SK-N-SH treated with all-trans-retinoic acid at 6 μM for 48 hours (cell line): ENCODE results near the gene ADRA1B.

Experiments
- ATAC-seq: fragments of 200-7000 bp; cut with Tn5 transposase; 3 replicates; pipeline ENCODE4 v1.9.1; 2020; ENCODE audit warnings: mild to moderate bottlenecking, moderate library complexity
- ARNTL ChIP-seq: fragments of 450-650 bp; formaldehyde crosslinking; IDR thresholded peaks from 2 replicates; pipeline ENCODE4 v1.5.0; 2020; ENCODE audit warnings: low read depth, mild to moderate bottlenecking, moderate library complexity, borderline replicate concordance
- CREB5 ChIP-seq: fragments of 250-450 bp; sonication (Bioruptor Pico); IDR thresholded peaks from 2 replicates; pipeline ENCODE4 v1.5.1; 2020; ENCODE audit warnings: low read depth, mild to moderate bottlenecking, moderate library complexity
- CSDC2 ChIP-seq: fragments of 250-450 bp; sonication (Bioruptor Pico); IDR thresholded peaks from 2 replicates; pipeline ENCODE4 v1.5.0; 2020; ENCODE audit warnings: mild to moderate bottlenecking, moderate library complexity
- CSRNP3 ChIP-seq: fragments of 250-450 bp; sonication (Bioruptor Pico); IDR thresholded peaks from 2 replicates; pipeline ENCODE4 v1.5.1; 2021; ENCODE audit warnings: mild to moderate bottlenecking, moderate library complexity
- GLIS3 ChIP-seq: fragments of 250-450 bp; sonication (Bioruptor Pico); IDR thresholded peaks from 2 replicates; pipeline ENCODE4 v1.5.0; 2020; ENCODE audit warnings: mild to moderate bottlenecking, moderate library complexity
- PATZ1 ChIP-seq: fragments of 250-450 bp; sonication (Bioruptor Pico); IDR thresholded peaks from 2 replicates; pipeline ENCODE4 v1.8.0; 2020; ENCODE audit warnings: mild to moderate bottlenecking, moderate library complexity, borderline replicate concordance
- POU6F1 ChIP-seq: fragments of 250-450 bp; sonication (Bioruptor Pico); IDR thresholded peaks from 2 replicates; pipeline ENCODE4 v1.8.0; 2021; ENCODE audit warnings: low read depth, mild to moderate bottlenecking, moderate library complexity, borderline replicate concordance
- RARB ChIP-seq: fragments of 250-450 bp; sonication (Bioruptor Pico); IDR thresholded peaks from 2 replicates; pipeline ENCODE4 v1.8.0; 2021; ENCODE audit warnings: mild to moderate bottlenecking, moderate library complexity
- SNAI2 ChIP-seq: fragments of 250-450 bp; sonication (Bioruptor Pico); IDR thresholded peaks from 2 replicates; pipeline ENCODE4 v1.5.0; 2020; ENCODE audit warnings: mild to moderate bottlenecking, moderate library complexity
- TOX ChIP-seq: fragments of 250-450 bp; sonication (Bioruptor Pico); IDR thresholded peaks from 2 replicates; pipeline ENCODE4 v1.8.0; 2021; ENCODE audit warnings: mild to moderate bottlenecking, moderate library complexity, borderline replicate concordance
- ZFP3 ChIP-seq: fragments of 250-450 bp; sonication (Bioruptor Pico); IDR thresholded peaks from 2 replicates; pipeline ENCODE4 v1.5.0; 2020; ENCODE audit warnings: mild to moderate bottlenecking, moderate library complexity
- ZFP30 ChIP-seq: fragments of 450-650 bp; formaldehyde crosslinking; IDR thresholded peaks from 2 replicates; pipeline ENCODE4 v1.5.0; 2022; ENCODE audit warnings: mild to moderate bottlenecking, moderate library complexity
- ZNF565 ChIP-seq: fragments of 450-650 bp; formaldehyde crosslinking; conservative IDR thresholded peaks from 2 replicates; pipeline ENCODE4 v1.5.0; 2020; ENCODE audit warnings: low read depth, mild to moderate bottlenecking, moderate library complexity
- ZNF70 ChIP-seq: fragments of 450-650 bp; formaldehyde crosslinking; IDR thresholded peaks from 2 replicates; pipeline ENCODE4 v1.5.0; 2020; ENCODE audit warnings: mild to moderate bottlenecking, moderate library complexity
- ZNF8 ChIP-seq: fragments of 450-650 bp; formaldehyde crosslinking; IDR thresholded peaks from 2 replicates; pipeline ENCODE4 v1.5.0; 2020; ENCODE audit warnings: mild to moderate bottlenecking, moderate library complexity
- TF ChIP-seq, protein P1 (sequence below): fragments of 250-450 bp; sonication (Bioruptor Pico); IDR thresholded peaks from 2 replicates; pipeline ENCODE4 v1.5.0; 2020; ENCODE audit warnings: mild to moderate bottlenecking, moderate library complexity

ADRA1B gene

GRCh38 chr5:159890141-159890540 lies 26.1 kb upstream of the ADRA1B start (continued):
- TF ChIP-seq, protein P1, sequence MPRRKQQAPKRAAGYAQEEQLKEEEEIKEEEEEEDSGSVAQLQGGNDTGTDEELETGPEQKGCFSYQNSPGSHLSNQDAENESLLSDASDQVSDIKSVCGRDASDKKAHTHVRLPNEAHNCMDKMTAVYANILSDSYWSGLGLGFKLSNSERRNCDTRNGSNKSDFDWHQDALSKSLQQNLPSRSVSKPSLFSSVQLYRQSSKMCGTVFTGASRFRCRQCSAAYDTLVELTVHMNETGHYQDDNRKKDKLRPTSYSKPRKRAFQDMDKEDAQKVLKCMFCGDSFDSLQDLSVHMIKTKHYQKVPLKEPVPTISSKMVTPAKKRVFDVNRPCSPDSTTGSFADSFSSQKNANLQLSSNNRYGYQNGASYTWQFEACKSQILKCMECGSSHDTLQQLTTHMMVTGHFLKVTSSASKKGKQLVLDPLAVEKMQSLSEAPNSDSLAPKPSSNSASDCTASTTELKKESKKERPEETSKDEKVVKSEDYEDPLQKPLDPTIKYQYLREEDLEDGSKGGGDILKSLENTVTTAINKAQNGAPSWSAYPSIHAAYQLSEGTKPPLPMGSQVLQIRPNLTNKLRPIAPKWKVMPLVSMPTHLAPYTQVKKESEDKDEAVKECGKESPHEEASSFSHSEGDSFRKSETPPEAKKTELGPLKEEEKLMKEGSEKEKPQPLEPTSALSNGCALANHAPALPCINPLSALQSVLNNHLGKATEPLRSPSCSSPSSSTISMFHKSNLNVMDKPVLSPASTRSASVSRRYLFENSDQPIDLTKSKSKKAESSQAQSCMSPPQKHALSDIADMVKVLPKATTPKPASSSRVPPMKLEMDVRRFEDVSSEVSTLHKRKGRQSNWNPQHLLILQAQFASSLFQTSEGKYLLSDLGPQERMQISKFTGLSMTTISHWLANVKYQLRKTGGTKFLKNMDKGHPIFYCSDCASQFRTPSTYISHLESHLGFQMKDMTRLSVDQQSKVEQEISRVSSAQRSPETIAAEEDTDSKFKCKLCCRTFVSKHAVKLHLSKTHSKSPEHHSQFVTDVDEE (CRISPR knock-in tag): no peak
- TF ChIP-seq TOX (CRISPR knock-in tag): no peak
- TF ChIP-seq CSDC2 (CRISPR knock-in tag): no peak
- TF ChIP-seq SNAI2 (CRISPR knock-in tag): no peak
- no peak for TF ChIP-seq ARNTL (CRISPR knock-in tag)
- TF ChIP-seq ZFP3 (CRISPR knock-in tag): no peak
- no peak for TF ChIP-seq ZNF70 (CRISPR knock-in tag)
- no peak for TF ChIP-seq CSRNP3 (CRISPR knock-in tag)

DNA sequence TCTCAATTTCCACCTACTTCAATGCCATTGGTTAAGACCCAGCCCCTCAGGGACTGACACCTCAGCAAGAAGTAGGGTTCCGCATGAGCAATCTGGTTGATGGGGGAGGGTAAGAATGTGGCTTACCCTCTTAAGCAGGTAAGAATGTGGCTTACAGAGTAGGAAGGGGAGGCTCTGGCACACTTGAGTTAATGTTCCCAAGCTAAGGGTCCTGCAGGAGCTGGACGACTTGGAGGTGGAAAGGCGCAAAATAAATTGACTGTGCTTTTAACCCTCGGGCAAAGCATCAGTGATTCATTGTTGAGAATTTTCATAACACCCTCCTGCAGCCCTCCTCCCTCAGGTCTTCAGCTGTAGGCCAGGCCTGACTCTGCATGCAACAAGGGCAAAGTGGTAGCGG lies 24.9 kb upstream of the ADRA1B start:
- no peak for ATAC-seq
- TF ChIP-seq ZNF70 (CRISPR knock-in tag) (no peak), POU6F1 (no peak), SNAI2 (CRISPR knock-in tag) (no peak), RARB (CRISPR knock-in tag) (no peak), ZFP30 (CRISPR knock-in tag) (no peak), CSRNP3 (CRISPR knock-in tag) (no peak), GLIS3 (CRISPR knock-in tag) (no peak), PATZ1 (no peak), ZNF565 (CRISPR knock-in tag) (no peak), ZNF8 (CRISPR knock-in tag) (no peak), CREB5 (CRISPR knock-in tag) (no peak), ARNTL (CRISPR knock-in tag) (no peak)
- TF ChIP-seq, protein P1 (CRISPR knock-in tag): no peak
